HCT116 (cell line): ENCODE data around the gene ARL5C. TPM values are rescaled to one million over a fixed set of nuclear protein-coding genes. Genes with fewer than 3 reads are reported as not detected.

Experiments used
- ATAC-seq: fragments of 200-7000 bp; cut with Tn5 transposase; 2 replicates; pipeline ENCODE4 v1.9.1; 2020; ENCODE audit warnings: mild to moderate bottlenecking, moderate library complexity
- BruUV-seq: library from RNA; stranded (reverse); fragments of 400-500 nt; replicated peaks from 2 replicates; lab custom pipeline; 2021; lab: Mats Ljungman, UMichigan
- CTCF ChIA-PET: fragments of 300-600 bp; sonication (Branson Sonifier 250); formaldehyde crosslinking; loops from one replicate; lab custom pipeline; 2021; ENCODE audit warnings: antibody characterized with exemption; lab: Charles Lee
- POLR2A ChIA-PET: fragments of 300-600, 350-600 bp; sonication (Branson Sonifier 250); formaldehyde crosslinking; loops from one replicate; lab custom pipeline; 2021; ENCODE audit warnings: antibody characterized with exemption; lab: Charles Lee
- RAD21 ChIA-PET, 2 experiments: fragments of 300-600 bp; sonication (Branson Sonifier 250); formaldehyde crosslinking; loops; one replicate each; lab custom pipeline; 2023; ENCODE audit warnings: low total read pairs in 2 of 2; ENCODE audit not compliant: uncharacterized antibody in 2 of 2, unreplicated experiment in 2 of 2, low non-redundant PET in 1 of 2; lab: Charles Lee
- DNase-seq: peaks from one replicate; pipeline ENCODE4 v3.0.0-alpha.2; 2010; ENCODE audit warnings: low read depth, low spot score
- H2AFZ ChIP-seq: fragments of 200-600 bp; shearing (Covaris generic), sonication (generic); 2 replicates; pipeline ENCODE4 v1.6.1; 2017; ENCODE audit warnings: low read depth, mixed run types, mixed read lengths, antibody characterized with exemption, low read length; ENCODE audit not compliant: poor library complexity, severe bottlenecking
- H3K27ac ChIP-seq: 2 replicates; pipeline ENCODE4 v1.5.1; 2012; ENCODE audit warnings: low read depth, low read length
- H3K27me3 ChIP-seq: fragments of 200-600 bp; sonication (generic); 2 replicates; pipeline ENCODE4 v1.6.1; 2016; ENCODE audit warnings: mixed run types, low read length, mixed read lengths; ENCODE audit not compliant: insufficient read depth
- H3K36me3 ChIP-seq, 2 experiments: fragments of 200-500 bp in 1 of 2; fragments of 200-600 bp in 1 of 2; sonication (Bioruptor generic) in 1 of 2; sonication (generic) in 1 of 2; 2 replicates each; pipeline versions ENCODE4 v1.5.1 to v1.6.1; 2014 to 2016; ENCODE audit warnings: low read length in 2 of 2, inconsistent platforms in 1 of 2, mixed read lengths in 1 of 2, mixed run types in 1 of 2; ENCODE audit not compliant: insufficient read depth in 2 of 2, control insufficient read depth in 1 of 2
- H3K4me1 ChIP-seq, 2 experiments: fragments of 200-600 bp in 1 of 2; sonication (generic) in 1 of 2; 2 replicates each; pipeline versions ENCODE4 v1.5.1 to v1.6.1; 2012 to 2017; ENCODE audit warnings: low read length in 2 of 2, inconsistent platforms in 1 of 2, mild to moderate bottlenecking in 1 of 2, mixed read lengths in 1 of 2, mixed run types in 1 of 2, moderate library complexity in 1 of 2; ENCODE audit not compliant: insufficient read depth in 2 of 2, control insufficient read depth in 1 of 2
- H3K4me2 ChIP-seq: fragments of 200-600 bp; sonication (generic); 2 replicates; pipeline ENCODE4 v1.6.1; 2017; ENCODE audit warnings: mixed run types, low read length, mixed read lengths
- H3K4me3 ChIP-seq, 2 experiments: fragments of 200-600 bp in 1 of 2; sonication (generic) in 1 of 2; replicated peaks in 1 of 2; 2 replicates each; pipeline ENCODE4 v1.5.1; 2011 to 2016; ENCODE audit warnings: low read length in 2 of 2, control low read depth in 1 of 2, low read depth in 1 of 2, mild to moderate bottlenecking in 1 of 2, mixed read lengths in 1 of 2, mixed run types in 1 of 2
- H3K79me2 ChIP-seq: fragments of 200-600 bp; sonication (generic); 2 replicates; pipeline ENCODE4 v1.6.1; 2017; ENCODE audit warnings: mild to moderate bottlenecking, mixed run types, low read length, moderate library complexity, mixed read lengths; ENCODE audit not compliant: insufficient read depth
- H3K9ac ChIP-seq: fragments of 200-600 bp; sonication (generic); 2 replicates; pipeline ENCODE4 v1.6.1; 2016; ENCODE audit warnings: low read length, mixed read lengths
- H3K9me2 ChIP-seq: fragments of 200-600 bp; sonication (generic), shearing (Covaris generic); 2 replicates; pipeline ENCODE4 v1.6.1; 2017; ENCODE audit warnings: mixed run types, mild to moderate bottlenecking, moderate library complexity; ENCODE audit not compliant: insufficient read depth
- H3K9me3 ChIP-seq, 2 experiments: fragments of 200-500 bp in 1 of 2; fragments of 200-600 bp in 1 of 2; sonication (Bioruptor generic) in 1 of 2; sonication (generic) in 1 of 2; 2 replicates each; pipeline ENCODE4 v1.6.1; 2014 to 2017; ENCODE audit warnings: low read length in 2 of 2, mixed read lengths in 2 of 2, inconsistent platforms in 1 of 2, low read depth in 1 of 2, mild to moderate bottlenecking in 1 of 2, mixed run types in 1 of 2, moderate library complexity in 1 of 2; ENCODE audit not compliant: control insufficient read depth in 1 of 2, insufficient read depth in 1 of 2
- H4K20me1 ChIP-seq: fragments of 200-600 bp; sonication (generic), shearing (Covaris generic); 2 replicates; pipeline ENCODE4 v1.6.1; 2017; ENCODE audit warnings: mixed run types, mild to moderate bottlenecking, moderate library complexity; ENCODE audit not compliant: insufficient read depth
- CEBPB ChIP-seq: IDR thresholded peaks from 2 replicates; pipeline ENCODE4 v1.6.1; 2012; ENCODE audit warnings: low read depth
- EZH2 ChIP-seq: fragments of 200-600 bp; sonication (generic); IDR thresholded peaks from 2 replicates; pipeline ENCODE4 v1.6.1; 2017; ENCODE audit warnings: antibody characterized with exemption, mixed run types
- EZH2phosphoT487 ChIP-seq: fragments of 200-600 bp; IDR thresholded peaks from 2 replicates; pipeline ENCODE4 v1.6.1; 2018; ENCODE audit warnings: antibody characterized with exemption, borderline replicate concordance
- FOSL1 ChIP-seq: IDR thresholded peaks from 2 replicates; pipeline ENCODE4 v1.6.1; 2012; ENCODE audit warnings: low read depth
- POLR2A ChIP-seq: IDR thresholded peaks from 2 replicates; pipeline ENCODE4 v1.7.0; 2011; ENCODE audit warnings: borderline replicate concordance; ENCODE audit not compliant: insufficient read depth, insufficient read length; ENCODE audit errors: extremely low read depth
- POLR2AphosphoS5 ChIP-seq: IDR thresholded peaks from 2 replicates; pipeline ENCODE4 v1.6.1; 2011; ENCODE audit warnings: mild to moderate bottlenecking, low read depth, low read length, moderate library complexity
- TCF7L2 ChIP-seq: IDR thresholded peaks from 2 replicates; pipeline ENCODE4 v1.7.0; 2011; ENCODE audit warnings: borderline replicate concordance, inconsistent platforms; ENCODE audit not compliant: insufficient read depth, insufficient read length; ENCODE audit errors: extremely low read depth
- ZBTB33 ChIP-seq: IDR thresholded peaks from 2 replicates; pipeline ENCODE4 v1.6.1; 2011; ENCODE audit warnings: mild to moderate bottlenecking, low read length, moderate library complexity; ENCODE audit not compliant: insufficient replicate concordance; ENCODE audit errors: extremely low read depth
- ZNF274 ChIP-seq: fragments of 200-500 bp; sonication (Bioruptor generic); IDR thresholded peaks from 2 replicates; pipeline ENCODE4 v1.6.1; 2014; ENCODE audit warnings: mild to moderate bottlenecking, low read depth, low read length, inconsistent platforms
- intact Hi-C: fragments of 100-400 bp; cut with micrococcal nuclease; formaldehyde crosslinking; loops from 2 replicates; pipeline ENCODE4 v1.10.0; 2022
- total RNA-seq: library from RNA; stranded (reverse); gene quantifications from one replicate; pipeline ENCODE4 v1.2.1, GENCODE V29; 2021; ENCODE audit not compliant: unreplicated experiment
- TF ChIP-seq, protein P1 (sequence below), 3 experiments: fragments of 200-600 bp in 1 of 3; sonication (generic) in 1 of 3; IDR thresholded peaks in 2 of 3; conservative IDR thresholded peaks in 1 of 3; 2 replicates each; pipeline ENCODE4 v1.5.1; 2012 to 2017; ENCODE audit warnings: low read depth in 2 of 3, low read length in 2 of 3, antibody characterized with exemption in 1 of 3, borderline replicate concordance in 1 of 3, control low read depth in 1 of 3, mild to moderate bottlenecking in 1 of 3, mixed read lengths in 1 of 3, mixed run types in 1 of 3, moderate library complexity in 1 of 3; ENCODE audit not compliant: insufficient read depth in 1 of 3
- TF ChIP-seq, protein P2 (sequence below): IDR thresholded peaks from 2 replicates; pipeline ENCODE4 v1.6.1; 2012; ENCODE audit warnings: low read depth

Gene ARL5C
- total RNA-seq, 1 experiment from 2014 or later, result not detected

- intact Hi-C loops, result loop anchor here (10.0 kb wide), 1 partner anchor 415 kb away; the partner anchor contains the start of gene CISD3
- ChIA-PET RAD21 (no interaction called here), CTCF (interaction anchor here (5.5 kb wide), 1 partner anchor 167 kb away, joined by 28 read pairs; no protein-coding TSS in a partner anchor), POLR2A (no interaction called here)
- no peaks in the 10 kb centered on the region for H3K36me3 ChIP-seq
- no peak overlapping the region for H3K4me3 ChIP-seq
- no peaks in the 10 kb centered on the region for H3K9me2 ChIP-seq
- H2AFZ ChIP-seq, result no peak overlapping the region
- H4K20me1 ChIP-seq, result no peaks in the 10 kb centered on the region
- H3K9ac ChIP-seq, result no peak overlapping the region
- H3K27ac ChIP-seq, result no peak overlapping the region
- H3K9me3 ChIP-seq, result no peaks in the 10 kb centered on the region
- BruUV-seq, result no TSS peak
- no peak overlapping the region for H3K4me2 ChIP-seq
- H3K27me3 ChIP-seq, result no peaks in the 10 kb centered on the region
- TF ChIP-seq POLR2A, result no peak
- no peak for TF ChIP-seq FOSL1
- no peak for TF ChIP-seq POLR2AphosphoS5
- TF ChIP-seq, protein P1, sequence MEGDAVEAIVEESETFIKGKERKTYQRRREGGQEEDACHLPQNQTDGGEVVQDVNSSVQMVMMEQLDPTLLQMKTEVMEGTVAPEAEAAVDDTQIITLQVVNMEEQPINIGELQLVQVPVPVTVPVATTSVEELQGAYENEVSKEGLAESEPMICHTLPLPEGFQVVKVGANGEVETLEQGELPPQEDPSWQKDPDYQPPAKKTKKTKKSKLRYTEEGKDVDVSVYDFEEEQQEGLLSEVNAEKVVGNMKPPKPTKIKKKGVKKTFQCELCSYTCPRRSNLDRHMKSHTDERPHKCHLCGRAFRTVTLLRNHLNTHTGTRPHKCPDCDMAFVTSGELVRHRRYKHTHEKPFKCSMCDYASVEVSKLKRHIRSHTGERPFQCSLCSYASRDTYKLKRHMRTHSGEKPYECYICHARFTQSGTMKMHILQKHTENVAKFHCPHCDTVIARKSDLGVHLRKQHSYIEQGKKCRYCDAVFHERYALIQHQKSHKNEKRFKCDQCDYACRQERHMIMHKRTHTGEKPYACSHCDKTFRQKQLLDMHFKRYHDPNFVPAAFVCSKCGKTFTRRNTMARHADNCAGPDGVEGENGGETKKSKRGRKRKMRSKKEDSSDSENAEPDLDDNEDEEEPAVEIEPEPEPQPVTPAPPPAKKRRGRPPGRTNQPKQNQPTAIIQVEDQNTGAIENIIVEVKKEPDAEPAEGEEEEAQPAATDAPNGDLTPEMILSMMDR (IDR thresholded peaks at IDR 0.05 in 2 of 3, conservative IDR thresholded peaks at IDR 0.05 in 1 of 3; ENCODE audit: borderline replicate concordance in 1 of 3, insufficient read depth in 1 of 3, low read depth in 2 of 3, low read length in 2 of 3), result no peak
- TF ChIP-seq ZNF274, result no peak
- no peak for TF ChIP-seq EZH2
- TF ChIP-seq EZH2phosphoT487, result no peak
- TF ChIP-seq ZBTB33, result no peak
- no peak for TF ChIP-seq CEBPB
- no peak for TF ChIP-seq TCF7L2
- TF ChIP-seq, protein P2, sequence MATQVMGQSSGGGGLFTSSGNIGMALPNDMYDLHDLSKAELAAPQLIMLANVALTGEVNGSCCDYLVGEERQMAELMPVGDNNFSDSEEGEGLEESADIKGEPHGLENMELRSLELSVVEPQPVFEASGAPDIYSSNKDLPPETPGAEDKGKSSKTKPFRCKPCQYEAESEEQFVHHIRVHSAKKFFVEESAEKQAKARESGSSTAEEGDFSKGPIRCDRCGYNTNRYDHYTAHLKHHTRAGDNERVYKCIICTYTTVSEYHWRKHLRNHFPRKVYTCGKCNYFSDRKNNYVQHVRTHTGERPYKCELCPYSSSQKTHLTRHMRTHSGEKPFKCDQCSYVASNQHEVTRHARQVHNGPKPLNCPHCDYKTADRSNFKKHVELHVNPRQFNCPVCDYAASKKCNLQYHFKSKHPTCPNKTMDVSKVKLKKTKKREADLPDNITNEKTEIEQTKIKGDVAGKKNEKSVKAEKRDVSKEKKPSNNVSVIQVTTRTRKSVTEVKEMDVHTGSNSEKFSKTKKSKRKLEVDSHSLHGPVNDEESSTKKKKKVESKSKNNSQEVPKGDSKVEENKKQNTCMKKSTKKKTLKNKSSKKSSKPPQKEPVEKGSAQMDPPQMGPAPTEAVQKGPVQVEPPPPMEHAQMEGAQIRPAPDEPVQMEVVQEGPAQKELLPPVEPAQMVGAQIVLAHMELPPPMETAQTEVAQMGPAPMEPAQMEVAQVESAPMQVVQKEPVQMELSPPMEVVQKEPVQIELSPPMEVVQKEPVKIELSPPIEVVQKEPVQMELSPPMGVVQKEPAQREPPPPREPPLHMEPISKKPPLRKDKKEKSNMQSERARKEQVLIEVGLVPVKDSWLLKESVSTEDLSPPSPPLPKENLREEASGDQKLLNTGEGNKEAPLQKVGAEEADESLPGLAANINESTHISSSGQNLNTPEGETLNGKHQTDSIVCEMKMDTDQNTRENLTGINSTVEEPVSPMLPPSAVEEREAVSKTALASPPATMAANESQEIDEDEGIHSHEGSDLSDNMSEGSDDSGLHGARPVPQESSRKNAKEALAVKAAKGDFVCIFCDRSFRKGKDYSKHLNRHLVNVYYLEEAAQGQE, result no peak
- no peak for DNase-seq
- no peaks in the 10 kb centered on the region for H3K79me2 ChIP-seq
- peaks cover 11 to 23% of the 10 kb centered on the region in 2 experiments for H3K4me1 ChIP-seq
- no peak for ATAC-seq
Observed at GRCh38 chr17:39150104-39150634, 15.8 kb downstream of the ARL5C start.
